GM12874 (cell line): ENCODE results near the gene ESRRB.

Experiments
- TF ChIP-seq, protein P1 (sequence below): IDR thresholded peaks from 2 replicates; pipeline ENCODE4 v1.5.1; 2011; ENCODE audit warnings: low read depth, mild to moderate bottlenecking, control low read depth, low read length, moderate library complexity; ENCODE audit not compliant: insufficient read depth

ESRRB gene

GRCh38 chr14:76498976-76499375 is 123.0 kb downstream of the ESRRB start:
- TF ChIP-seq, protein P1, sequence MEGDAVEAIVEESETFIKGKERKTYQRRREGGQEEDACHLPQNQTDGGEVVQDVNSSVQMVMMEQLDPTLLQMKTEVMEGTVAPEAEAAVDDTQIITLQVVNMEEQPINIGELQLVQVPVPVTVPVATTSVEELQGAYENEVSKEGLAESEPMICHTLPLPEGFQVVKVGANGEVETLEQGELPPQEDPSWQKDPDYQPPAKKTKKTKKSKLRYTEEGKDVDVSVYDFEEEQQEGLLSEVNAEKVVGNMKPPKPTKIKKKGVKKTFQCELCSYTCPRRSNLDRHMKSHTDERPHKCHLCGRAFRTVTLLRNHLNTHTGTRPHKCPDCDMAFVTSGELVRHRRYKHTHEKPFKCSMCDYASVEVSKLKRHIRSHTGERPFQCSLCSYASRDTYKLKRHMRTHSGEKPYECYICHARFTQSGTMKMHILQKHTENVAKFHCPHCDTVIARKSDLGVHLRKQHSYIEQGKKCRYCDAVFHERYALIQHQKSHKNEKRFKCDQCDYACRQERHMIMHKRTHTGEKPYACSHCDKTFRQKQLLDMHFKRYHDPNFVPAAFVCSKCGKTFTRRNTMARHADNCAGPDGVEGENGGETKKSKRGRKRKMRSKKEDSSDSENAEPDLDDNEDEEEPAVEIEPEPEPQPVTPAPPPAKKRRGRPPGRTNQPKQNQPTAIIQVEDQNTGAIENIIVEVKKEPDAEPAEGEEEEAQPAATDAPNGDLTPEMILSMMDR = no peak

DNA sequence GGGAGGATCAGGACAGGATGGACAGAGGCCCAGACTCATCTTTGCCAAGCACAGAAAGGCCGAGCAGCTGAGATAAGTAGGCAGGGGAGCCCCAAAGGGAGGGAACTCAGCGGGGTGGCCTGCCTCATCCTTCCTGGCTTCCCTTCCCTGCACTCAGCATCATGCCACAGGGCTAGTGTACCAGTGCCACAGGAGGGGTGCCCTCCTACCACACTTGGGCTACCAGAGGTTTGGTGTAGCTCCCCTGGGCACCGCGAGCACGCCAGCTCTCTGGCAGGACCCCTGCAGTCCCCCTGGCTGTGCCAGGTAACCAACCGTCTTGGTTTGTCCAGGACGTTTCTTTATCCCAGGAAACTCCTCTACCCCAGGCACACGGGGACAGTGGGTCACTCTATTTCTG is 123.5 kb downstream of the ESRRB start:
- TF ChIP-seq, protein P1 = no peak

DNA sequence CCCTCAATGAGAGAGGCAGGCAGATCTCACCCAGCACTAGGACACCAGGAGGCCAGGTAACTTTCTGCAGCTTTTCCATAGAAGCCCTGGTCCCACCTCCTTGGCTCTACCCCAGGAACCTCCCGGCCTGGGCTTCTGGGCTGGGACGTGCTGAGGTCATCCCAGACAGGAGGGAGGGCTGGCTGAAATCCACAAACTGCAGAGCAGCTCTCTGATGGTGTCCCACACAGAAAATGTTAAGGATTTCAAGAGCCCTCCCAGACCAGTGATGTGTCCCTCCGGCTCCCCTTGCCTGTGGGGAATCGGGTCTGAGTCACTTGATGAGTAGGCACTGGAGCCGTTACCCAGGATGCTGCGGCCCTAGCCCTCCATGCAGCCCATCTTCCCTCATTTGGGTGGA is 124.1 kb downstream of the ESRRB start:
- TF ChIP-seq, protein P1 = no peak

GRCh38 chr14:76500480-76500879 is 124.5 kb downstream of the ESRRB start:
- TF ChIP-seq, protein P1 = no peak

- TF ChIP-seq, protein P1 = no peak
Measured at GRCh38 chr14:76501156-76501720, 125.3 kb downstream of the ESRRB start.

- TF ChIP-seq, protein P1 = no peak
Measured at GRCh38 chr14:76502219-76502618, 126.3 kb downstream of the ESRRB start.

DNA sequence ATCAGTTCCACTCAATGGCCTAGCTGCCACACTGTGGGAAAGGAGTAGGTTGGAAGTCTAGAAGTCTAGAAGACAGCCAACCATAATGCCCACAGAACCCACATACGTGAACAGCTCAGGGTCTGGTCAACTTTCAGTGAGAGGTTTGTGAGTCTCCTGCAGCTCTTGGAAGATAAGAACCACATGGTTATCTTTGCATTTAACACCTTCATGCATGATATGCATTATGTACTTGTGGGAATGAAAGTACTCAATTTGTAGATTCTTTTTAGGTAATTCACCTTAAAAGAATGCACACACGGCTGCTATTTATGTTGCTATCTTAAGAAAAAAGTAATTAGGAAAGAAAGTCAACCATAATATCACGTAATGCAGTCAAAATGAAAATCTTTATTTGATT is 126.7 kb downstream of the ESRRB start:
- TF ChIP-seq, protein P1 = no peak
